HepG2 (cell line): ENCODE results near the gene BCORL1. TPM values are rescaled to one million over a fixed set of nuclear protein-coding genes. Genes with fewer than 3 reads are reported as not detected.
A peak's percentile ranks its signal among the peaks of the same experiment; 100 is the strongest.

Experiments
- CAMTA2 ChIP-seq: sonication (generic); formaldehyde crosslinking; IDR thresholded peaks from 2 replicates; pipeline ENCODE4 v1.4.0; 2020; ENCODE audit warnings: mild to moderate bottlenecking, missing genetic modification reagents, borderline replicate concordance
- DNMT3B ChIP-seq: conservative IDR thresholded peaks from 2 replicates; pipeline ENCODE4 v1.6.1; 2016; ENCODE audit warnings: missing biosample characterization, control low read depth
- ESRRA ChIP-seq: sonication (generic); formaldehyde crosslinking; IDR thresholded peaks from 2 replicates; pipeline ENCODE4 v1.5.1; 2020; ENCODE audit warnings: mild to moderate bottlenecking, low read depth, missing genetic modification reagents
- FOXA1 ChIP-seq, 2 experiments: fragments of 450-650 bp in 1 of 2; sonication (generic) in 1 of 2; formaldehyde crosslinking in 1 of 2; IDR thresholded peaks; 2 replicates each; pipeline versions ENCODE4 v1.4.0 to v1.6.1; 2016 to 2020; ENCODE audit warnings: missing genetic modification reagents in 1 of 2
- FOXA3 ChIP-seq: IDR thresholded peaks from 2 replicates; pipeline ENCODE4 v1.6.1; 2016; ENCODE audit warnings: missing genetic modification reagents, missing compliant biosample characterization
- GFI1 ChIP-seq: sonication (generic); formaldehyde crosslinking; IDR thresholded peaks from 2 replicates; pipeline ENCODE4 v1.5.0; 2020; ENCODE audit warnings: missing genetic modification reagents, mild to moderate bottlenecking, borderline replicate concordance
- HOXA3 ChIP-seq: sonication (generic); formaldehyde crosslinking; IDR thresholded peaks from 2 replicates; pipeline ENCODE4 v1.5.0; 2020; ENCODE audit warnings: missing genetic modification reagents
- IRF2 ChIP-seq: IDR thresholded peaks from 2 replicates; pipeline ENCODE4 v1.6.1; 2018; ENCODE audit warnings: missing genetic modification reagents, missing compliant biosample characterization
- ISL2 ChIP-seq: sonication (generic); formaldehyde crosslinking; IDR thresholded peaks from 2 replicates; pipeline ENCODE4 v1.5.0; 2020; ENCODE audit warnings: missing genetic modification reagents
- JUN ChIP-seq: sonication (generic); formaldehyde crosslinking; IDR thresholded peaks from 2 replicates; pipeline ENCODE4 v1.4.0; 2020; ENCODE audit warnings: mild to moderate bottlenecking, missing genetic modification reagents
- MAFG ChIP-seq: sonication (generic); formaldehyde crosslinking; IDR thresholded peaks from 2 replicates; pipeline ENCODE4 v1.5.1; 2020; ENCODE audit warnings: mild to moderate bottlenecking, missing genetic modification reagents
- MZF1 ChIP-seq: sonication (generic); formaldehyde crosslinking; IDR thresholded peaks from 2 replicates; pipeline ENCODE4 v1.8.1; 2023; ENCODE audit warnings: mild to moderate bottlenecking, missing genetic modification reagents, borderline replicate concordance
- SNRNP70 ChIP-seq: fragments of 200-400 bp; formaldehyde crosslinking; IDR thresholded peaks from 2 replicates; pipeline ENCODE4 v1.6.1; 2017; ENCODE audit warnings: mild to moderate bottlenecking, low read depth, low read length, moderate library complexity
- THAP11 ChIP-seq: IDR thresholded peaks from 2 replicates; pipeline ENCODE4 v1.6.1; 2016; ENCODE audit warnings: missing biosample characterization, missing genetic modification reagents
- U2AF2 ChIP-seq: fragments of 200-400 bp; formaldehyde crosslinking; IDR thresholded peaks from 2 replicates; pipeline ENCODE4 v1.6.1; 2017; ENCODE audit warnings: low read depth, mild to moderate bottlenecking, low read length
- XBP1 ChIP-seq: sonication (generic); formaldehyde crosslinking; IDR thresholded peaks from 2 replicates; pipeline ENCODE4 v1.5.0; 2020; ENCODE audit warnings: missing genetic modification reagents
- ZMYM4 ChIP-seq: sonication (generic); formaldehyde crosslinking; IDR thresholded peaks from 2 replicates; pipeline ENCODE4 v1.8.1; 2023; ENCODE audit warnings: mild to moderate bottlenecking, missing genetic modification reagents
- ZNF143 ChIP-seq: sonication (generic); formaldehyde crosslinking; IDR thresholded peaks from 2 replicates; pipeline ENCODE4 v1.4.0; 2020; ENCODE audit warnings: missing genetic modification reagents
- ZNF501 ChIP-seq: sonication (generic); formaldehyde crosslinking; IDR thresholded peaks from 2 replicates; pipeline ENCODE4 v1.5.1; 2020; ENCODE audit warnings: mild to moderate bottlenecking, moderate library complexity, missing genetic modification reagents
- ZNF547 ChIP-seq: sonication (generic); formaldehyde crosslinking; IDR thresholded peaks from 2 replicates; pipeline ENCODE4 v1.5.1; 2020; ENCODE audit warnings: mild to moderate bottlenecking, missing genetic modification reagents
- ZNF570 ChIP-seq: sonication (generic); formaldehyde crosslinking; IDR thresholded peaks from 2 replicates; pipeline ENCODE4 v1.4.0; 2020; ENCODE audit warnings: mild to moderate bottlenecking, missing genetic modification reagents, borderline replicate concordance
- ZNF772 ChIP-seq: sonication (generic); formaldehyde crosslinking; IDR thresholded peaks from 2 replicates; pipeline ENCODE4 v1.5.0; 2020; ENCODE audit warnings: mild to moderate bottlenecking, missing genetic modification reagents
- polyA plus RNA-seq, 8 experiments: library from polyadenylated mRNA; depleted of rRNA in 3 of 8; stranded (reverse) in 7 of 8; unstranded in 1 of 8; fragments of >200 nt; fragmentation: Illumina TruSeq in 4 of 8; extraction: Trizol in 4 of 8; gene quantifications; 2 replicates each; pipeline versions ENCODE4 v1.2.1 to v1.2.3, GENCODE V29; 2011 to 2016; ENCODE audit warnings: low read depth in 4 of 8, missing spikeins in 1 of 8, mixed read lengths in 1 of 8; ENCODE audit not compliant: insufficient read depth in 1 of 8
- total RNA-seq, 5 experiments: library from RNA; depleted of rRNA; stranded (reverse); fragments of >200 nt; fragmentation: Illumina TruSeq; extraction: Trizol; gene quantifications; 2 replicates each; pipeline ENCODE4 v1.2.3, GENCODE V29; 2016; ENCODE audit warnings: low read depth in 1 of 5
- TF ChIP-seq, protein P1 (sequence below): sonication (generic); formaldehyde crosslinking; conservative IDR thresholded peaks from 2 replicates; pipeline ENCODE4 v1.4.0; 2020; ENCODE audit warnings: missing genetic modification reagents
- TF ChIP-seq, protein P2 (sequence below): IDR thresholded peaks from 2 replicates; pipeline ENCODE4 v1.6.1; 2016; ENCODE audit warnings: mild to moderate bottlenecking, missing biosample characterization, missing genetic modification reagents
- TF ChIP-seq, protein P3 (sequence below): sonication (generic); formaldehyde crosslinking; IDR thresholded peaks from 2 replicates; pipeline ENCODE4 v1.5.0; 2020; ENCODE audit warnings: mild to moderate bottlenecking, missing genetic modification reagents

The BCORL1 gene
- total and polyA plus RNA-seq, 2 of the 13 experiments (the other 11 are each of a cell fraction or from before 2014, with no cell fraction given): 0.67 to 1.4 TPM

DNA sequence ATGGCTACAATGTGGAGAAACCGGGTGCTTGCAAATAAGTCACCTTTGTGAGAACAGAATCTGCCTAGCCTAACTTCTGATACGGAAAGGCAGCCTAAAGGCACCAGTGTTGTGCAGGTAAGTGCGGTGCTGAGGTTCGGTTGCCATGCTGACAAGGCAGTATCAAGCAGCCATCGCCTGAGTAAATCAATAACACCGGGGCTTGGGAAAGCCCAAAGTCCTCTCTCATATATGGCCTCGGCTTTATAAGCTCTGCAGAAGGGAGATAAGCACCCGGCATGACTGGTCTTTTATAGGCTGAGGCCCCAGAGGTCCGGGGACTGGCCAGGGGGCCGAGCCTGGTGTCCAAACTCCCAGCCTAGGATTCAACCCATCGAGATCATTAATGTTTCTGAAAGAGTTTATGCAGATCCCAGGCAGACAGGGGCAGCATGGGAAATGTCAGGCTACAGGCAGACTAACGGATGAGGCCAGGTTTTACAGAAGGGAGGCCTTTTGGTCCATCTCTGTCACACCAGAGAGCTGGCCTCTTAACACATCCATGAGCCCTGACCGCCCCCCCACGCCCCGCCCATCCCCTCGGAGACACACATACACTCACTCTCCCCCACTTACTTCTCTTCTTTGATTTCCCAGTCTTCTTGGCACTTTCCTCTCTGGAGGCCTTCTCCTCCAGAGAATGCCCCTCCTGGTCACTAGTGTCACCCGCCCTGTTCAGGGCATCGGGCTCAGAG lies 89.3 kb downstream of the BCORL1 start (continued):
- 0 out of 2 replicates have a peak, but pooled peaks have one; percentile 29 for TF ChIP-seq ZNF143 (CRISPR knock-in tag)
- TF ChIP-seq ZMYM4: no peak
- 0 out of 2 replicates have a peak, but pooled peaks have one; percentile 41 for TF ChIP-seq GFI1 (CRISPR knock-in tag)
- TF ChIP-seq ZNF570 (CRISPR knock-in tag): no peak
- no peak for TF ChIP-seq XBP1 (CRISPR knock-in tag)
- no peak for TF ChIP-seq MZF1
- no peak for TF ChIP-seq ZNF772
- TF ChIP-seq U2AF2: no peak
- TF ChIP-seq ISL2 (CRISPR knock-in tag): 0 out of 2 replicates have a peak, but pooled peaks have one; percentile 31
- 0 out of 2 replicates have a peak, but pooled peaks have one; percentile 12 for TF ChIP-seq FOXA3 (CRISPR knock-in tag)
- TF ChIP-seq SNRNP70: no peak
- TF ChIP-seq, protein P1, sequence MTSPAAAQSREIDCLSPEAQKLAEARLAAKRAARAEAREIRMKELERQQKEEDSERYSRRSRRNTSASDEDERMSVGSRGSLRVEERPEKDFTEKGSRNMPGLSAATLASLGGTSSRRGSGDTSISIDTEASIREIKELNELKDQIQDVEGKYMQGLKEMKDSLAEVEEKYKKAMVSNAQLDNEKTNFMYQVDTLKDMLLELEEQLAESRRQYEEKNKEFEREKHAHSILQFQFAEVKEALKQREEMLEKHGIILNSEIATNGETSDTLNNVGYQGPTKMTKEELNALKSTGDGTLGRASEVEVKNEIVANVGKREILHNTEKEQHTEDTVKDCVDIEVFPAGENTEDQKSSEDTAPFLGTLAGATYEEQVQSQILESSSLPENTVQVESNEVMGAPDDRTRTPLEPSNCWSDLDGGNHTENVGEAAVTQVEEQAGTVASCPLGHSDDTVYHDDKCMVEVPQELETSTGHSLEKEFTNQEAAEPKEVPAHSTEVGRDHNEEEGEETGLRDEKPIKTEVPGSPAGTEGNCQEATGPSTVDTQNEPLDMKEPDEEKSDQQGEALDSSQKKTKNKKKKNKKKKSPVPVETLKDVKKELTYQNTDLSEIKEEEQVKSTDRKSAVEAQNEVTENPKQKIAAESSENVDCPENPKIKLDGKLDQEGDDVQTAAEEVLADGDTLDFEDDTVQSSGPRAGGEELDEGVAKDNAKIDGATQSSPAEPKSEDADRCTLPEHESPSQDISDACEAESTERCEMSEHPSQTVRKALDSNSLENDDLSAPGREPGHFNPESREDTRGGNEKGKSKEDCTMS: no peak
- TF ChIP-seq, protein P2, sequence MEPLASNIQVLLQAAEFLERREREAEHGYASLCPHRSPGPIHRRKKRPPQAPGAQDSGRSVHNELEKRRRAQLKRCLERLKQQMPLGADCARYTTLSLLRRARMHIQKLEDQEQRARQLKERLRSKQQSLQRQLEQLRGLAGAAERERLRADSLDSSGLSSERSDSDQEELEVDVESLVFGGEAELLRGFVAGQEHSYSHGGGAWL (CRISPR knock-in tag): no peak
- TF ChIP-seq IRF2: 0 out of 2 replicates have a peak, but pooled peaks have one; percentile 15
- TF ChIP-seq DNMT3B (CRISPR knock-in tag): no peak
- no peak for TF ChIP-seq CAMTA2
- TF ChIP-seq, protein P3, sequence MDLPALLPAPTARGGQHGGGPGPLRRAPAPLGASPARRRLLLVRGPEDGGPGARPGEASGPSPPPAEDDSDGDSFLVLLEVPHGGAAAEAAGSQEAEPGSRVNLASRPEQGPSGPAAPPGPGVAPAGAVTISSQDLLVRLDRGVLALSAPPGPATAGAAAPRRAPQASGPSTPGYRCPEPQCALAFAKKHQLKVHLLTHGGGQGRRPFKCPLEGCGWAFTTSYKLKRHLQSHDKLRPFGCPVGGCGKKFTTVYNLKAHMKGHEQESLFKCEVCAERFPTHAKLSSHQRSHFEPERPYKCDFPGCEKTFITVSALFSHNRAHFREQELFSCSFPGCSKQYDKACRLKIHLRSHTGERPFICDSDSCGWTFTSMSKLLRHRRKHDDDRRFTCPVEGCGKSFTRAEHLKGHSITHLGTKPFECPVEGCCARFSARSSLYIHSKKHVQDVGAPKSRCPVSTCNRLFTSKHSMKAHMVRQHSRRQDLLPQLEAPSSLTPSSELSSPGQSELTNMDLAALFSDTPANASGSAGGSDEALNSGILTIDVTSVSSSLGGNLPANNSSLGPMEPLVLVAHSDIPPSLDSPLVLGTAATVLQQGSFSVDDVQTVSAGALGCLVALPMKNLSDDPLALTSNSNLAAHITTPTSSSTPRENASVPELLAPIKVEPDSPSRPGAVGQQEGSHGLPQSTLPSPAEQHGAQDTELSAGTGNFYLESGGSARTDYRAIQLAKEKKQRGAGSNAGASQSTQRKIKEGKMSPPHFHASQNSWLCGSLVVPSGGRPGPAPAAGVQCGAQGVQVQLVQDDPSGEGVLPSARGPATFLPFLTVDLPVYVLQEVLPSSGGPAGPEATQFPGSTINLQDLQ: no peak
- peak; percentile 47 for TF ChIP-seq THAP11 (CRISPR knock-in tag)
- no peak for TF ChIP-seq ZNF501 (CRISPR knock-in tag)
- TF ChIP-seq JUN (CRISPR knock-in tag): no peak
- no peak for TF ChIP-seq ZNF547 (CRISPR knock-in tag)
- TF ChIP-seq ESRRA (CRISPR knock-in tag): no peak
- no peak for TF ChIP-seq MAFG (CRISPR knock-in tag)
- peak; percentile 37; the same call in 1 of the 2 replicates for TF ChIP-seq HOXA3 (CRISPR knock-in tag)
- no peak for TF ChIP-seq FOXA1 (IDR thresholded peaks at IDR 0.05)
- TF ChIP-seq FOXA1 (CRISPR knock-in tag; IDR thresholded peaks at IDR 0.05): 0 out of 2 replicates have a peak, but pooled peaks have one; percentile 27
